Activated CD8-positive, alpha-beta T cell treated with anti-CD3 and anti-CD28 coated beads, Interleukin-2, amount 10 ng/mL, durations not matched to agents 7 days and 5 days (primary cell): ENCODE results near the gene ADAT1. TPM values are rescaled to one million over a fixed set of nuclear protein-coding genes. Genes with fewer than 3 reads are reported as not detected.

Source experiments
- ATAC-seq: fragments of 150-1000 bp; cut with Tn5 transposase; one replicate; pipeline ENCODE4 v1.10.0; 2021; ENCODE audit warnings: moderate library complexity
- CTCF ChIA-PET: fragments of 350-600 bp; sonication (Branson Sonifier 250); formaldehyde crosslinking; loops from one replicate; lab custom pipeline; 2021; ENCODE audit warnings: antibody characterized with exemption; lab: Charles Lee
- POLR2A ChIA-PET: fragments of 350-600 bp; sonication (Branson Sonifier 250); formaldehyde crosslinking; loops from one replicate; lab custom pipeline; 2021; ENCODE audit warnings: antibody characterized with exemption; lab: Charles Lee
- DNase-seq: peaks from one replicate; pipeline ENCODE4 v3.0.0-alpha.2; 2020
- H3K27ac Mint-ChIP-seq: one replicate; pipeline ENCODE4 v1.8.0; 2021; ENCODE audit warnings: mild to moderate bottlenecking, mixed read lengths
- H3K27me3 Mint-ChIP-seq: one replicate; pipeline ENCODE4 v1.8.0; 2021; ENCODE audit warnings: low read depth, mixed read lengths
- H3K36me3 Mint-ChIP-seq: one replicate; pipeline ENCODE4 v1.8.0; 2021; ENCODE audit warnings: low read depth, mixed read lengths
- H3K4me1 Mint-ChIP-seq: one replicate; pipeline ENCODE4 v1.8.0; 2021; ENCODE audit warnings: low read depth, mixed read lengths
- H3K4me3 Mint-ChIP-seq: one replicate; pipeline ENCODE4 v1.8.0; 2021; ENCODE audit warnings: mild to moderate bottlenecking, mixed read lengths
- H3K9me3 Mint-ChIP-seq: one replicate; pipeline ENCODE4 v1.8.0; 2022; ENCODE audit warnings: mixed read lengths; ENCODE audit not compliant: insufficient read depth
- total RNA-seq, 2 experiments: library from RNA; stranded (reverse); gene quantifications; one replicate each; pipeline ENCODE4 v1.2.3, GENCODE V29; 2021

Gene ADAT1
- total RNA-seq, 2 experiments from 2014 or later: 51.8 to 51.9 TPM

DNA sequence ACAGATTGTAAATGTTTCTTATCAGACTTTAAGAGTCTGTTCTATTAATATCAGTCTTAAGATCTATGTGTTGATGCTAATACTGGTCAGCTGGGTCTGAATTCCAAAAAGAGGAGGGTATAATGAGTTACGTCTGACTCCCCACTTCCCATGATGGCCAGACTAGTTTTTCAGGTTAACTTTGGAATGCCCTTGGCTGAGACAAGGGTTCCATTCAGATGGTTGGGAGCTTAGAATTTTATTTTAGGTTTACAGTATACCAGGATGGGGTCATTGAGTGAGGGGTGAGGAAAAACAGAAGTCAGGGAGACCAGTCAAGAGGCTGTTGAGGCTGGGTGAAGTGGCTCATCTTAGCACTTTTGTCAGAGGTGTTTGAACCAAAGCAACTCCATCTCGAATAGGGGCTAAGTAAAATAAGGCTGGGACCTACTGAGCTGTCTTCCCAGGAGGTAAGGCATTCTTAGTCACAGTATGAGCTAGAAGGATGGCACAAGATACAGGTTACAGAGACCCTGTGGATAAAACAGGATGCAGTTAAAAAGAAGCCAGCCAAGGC lies 64.2 kb downstream of the ADAT1 start:
- Mint-ChIP-seq H3K27me3 (peaks cover 25% of the 10 kb centered on the region), H3K4me1 (peaks cover 9% of the 10 kb centered on the region), H3K36me3 (no peaks in the 10 kb centered on the region), H3K4me3 (no peak overlapping the region), H3K27ac (no peak overlapping the region), H3K9me3 (no peaks in the 10 kb centered on the region)
- DNase-seq (no peak), ATAC-seq (no peak)
- CTCF ChIA-PET: interaction anchor here (1.1 kb wide), 1 partner anchor 90 kb away, joined by 3 read pairs; no protein-coding TSS in a partner anchor
- POLR2A ChIA-PET: interaction anchor here (2.6 kb wide), 1 partner anchor 89 kb away, joined by 11 read pairs; the partner anchor contains the start of genes KARS1 and TERF2IP

DNA sequence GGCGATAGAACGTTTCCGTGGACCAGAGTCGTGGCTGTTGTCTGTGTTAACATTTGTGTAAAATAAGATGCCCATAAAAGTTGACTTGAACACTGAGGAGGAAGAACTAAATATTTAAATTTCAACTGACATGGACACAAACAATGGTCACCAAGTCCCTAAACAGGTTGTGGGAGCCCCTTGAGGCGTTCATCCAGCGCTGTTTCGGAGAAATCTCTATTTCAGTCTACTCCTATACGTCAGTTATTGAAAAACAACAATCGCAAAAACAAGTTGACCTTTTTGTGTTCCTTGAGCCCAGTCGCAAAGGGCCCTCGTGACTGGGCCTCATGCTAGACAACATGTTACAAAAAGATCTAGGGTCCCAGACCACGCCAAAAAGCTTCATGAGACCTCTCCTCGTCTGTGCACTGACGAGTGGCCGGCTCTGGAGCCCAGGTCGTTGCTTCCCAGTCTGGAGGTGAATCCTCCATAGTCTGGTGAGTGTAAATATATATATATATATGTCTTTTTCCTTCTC lies 66.6 kb downstream of the ADAT1 start:
- ChIA-PET CTCF (interaction anchor here (0.7 to 1.4 kb wide), 10 partner anchors 9 to 207 kb away, joined by 3 to 7 read pairs (median 4); partner anchors contain the start of genes ADAT1, GABARAPL2, KARS1 and TERF2IP), POLR2A (interaction anchor here (1.3 to 3.1 kb wide), 3 partner anchors 10 to 91 kb away, joined by 5 to 18 read pairs (median 8); partner anchors contain the start of genes ADAT1, GABARAPL2, KARS1 and TERF2IP)
- Mint-ChIP-seq H3K27ac (peak overlapping the region; percentile 73), H3K36me3 (no peaks in the 10 kb centered on the region), H3K27me3 (peaks cover 19% of the 10 kb centered on the region), H3K9me3 (no peaks in the 10 kb centered on the region), H3K4me3 (peak overlapping the region; percentile 84), H3K4me1 (peaks cover 9% of the 10 kb centered on the region)
- no peak for DNase-seq
- no peak for ATAC-seq

DNA sequence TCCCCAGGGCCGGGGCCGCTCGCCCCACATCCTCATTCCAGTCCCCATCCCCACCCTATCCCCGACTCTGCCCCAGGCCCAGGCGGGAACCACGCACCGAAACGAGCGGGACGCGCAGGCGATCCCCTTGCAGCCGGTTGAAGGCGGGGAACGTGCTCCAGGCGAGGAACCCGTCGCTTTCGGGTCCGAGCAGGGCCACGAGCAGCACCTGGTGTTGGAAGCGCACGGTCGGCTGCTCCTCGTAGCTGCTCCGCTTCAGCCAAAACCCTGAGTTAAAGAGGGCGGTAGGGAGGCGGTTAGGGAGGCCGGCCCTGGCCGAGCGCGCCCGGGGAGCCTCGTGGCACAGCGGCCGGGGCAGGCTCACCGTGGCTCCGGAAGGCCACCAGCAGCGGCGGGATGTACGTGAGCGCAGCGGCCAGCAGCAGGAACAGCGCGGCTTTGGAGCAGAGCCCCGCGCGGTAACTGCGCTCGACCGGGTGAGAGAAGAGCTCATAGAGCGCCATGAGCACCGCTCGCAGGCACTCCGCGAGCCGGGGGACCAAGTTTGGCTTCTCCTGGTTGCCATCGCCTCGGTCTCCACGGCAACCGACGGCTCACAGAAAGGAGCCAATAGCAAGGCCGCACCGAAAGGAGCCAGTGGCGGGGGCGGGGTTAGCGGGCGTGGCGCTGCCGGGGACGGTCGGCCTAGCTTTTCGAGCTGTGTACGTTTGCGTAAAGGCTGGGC lies 67.2 kb downstream of the ADAT1 start, which contains the start of gene TMEM231:
Gene TMEM231 (minus strand): TSS at position 546 of the 724 bp plus-strand sequence. CDS start 43 bp downstream, at position 503.
- ChIA-PET CTCF (interaction anchor here (0.7 to 1.4 kb wide), 9 partner anchors 9 to 208 kb away, joined by 3 to 7 read pairs (median 4); partner anchors contain the start of genes ADAT1, GABARAPL2, KARS1 and TERF2IP), POLR2A (interaction anchor here (1.3 to 3.1 kb wide), 3 partner anchors 10 to 92 kb away, joined by 5 to 18 read pairs (median 8); partner anchors contain the start of genes ADAT1, GABARAPL2, KARS1 and TERF2IP)
- ATAC-seq: peak; percentile 96
- H3K36me3 Mint-ChIP-seq: no peaks in the 10 kb centered on the region
- DNase-seq: peak; percentile 98
- H3K27ac Mint-ChIP-seq: peak within 1 kb of the TSS; percentile 73
- H3K27me3 Mint-ChIP-seq: peaks cover 19% of the 10 kb centered on the region
- H3K4me3 Mint-ChIP-seq: peak within 1 kb of the TSS; percentile 84
- H3K4me1 Mint-ChIP-seq: peaks cover 9% of the 10 kb centered on the region
- H3K9me3 Mint-ChIP-seq: no peaks in the 10 kb centered on the region

DNA sequence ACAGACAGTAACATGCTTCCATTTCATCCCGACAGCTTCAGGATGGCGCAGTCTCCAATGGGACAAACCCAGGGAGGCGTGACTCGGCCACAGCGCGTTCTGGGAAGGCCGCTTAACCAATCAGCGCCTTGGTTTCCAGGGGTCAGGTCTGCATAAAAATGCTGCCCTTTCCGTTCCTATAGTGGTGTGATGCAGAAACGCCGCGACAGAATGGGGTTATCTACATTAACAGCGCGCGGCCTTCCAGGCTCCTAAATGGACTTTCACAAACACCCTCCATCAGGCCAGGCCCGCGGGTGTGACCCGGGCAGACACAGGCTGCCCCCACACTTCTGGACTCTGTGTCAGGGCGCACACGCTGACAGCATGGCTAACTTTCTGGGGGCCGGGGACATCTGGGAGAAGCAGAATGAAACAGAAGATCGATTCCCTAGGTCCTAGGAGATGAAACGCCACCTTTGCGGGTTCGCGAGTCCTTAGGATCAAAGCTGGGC lies 67.8 kb downstream of the ADAT1 start:
- no peaks in the 10 kb centered on the region for H3K36me3 Mint-ChIP-seq
- ATAC-seq: no peak
- peak overlapping the region; percentile 69 for H3K27ac Mint-ChIP-seq
- peaks cover 12% of the 10 kb centered on the region for H3K4me1 Mint-ChIP-seq
- peak; percentile 38 for DNase-seq
- H3K27me3 Mint-ChIP-seq: peaks cover 19% of the 10 kb centered on the region
- CTCF ChIA-PET: interaction anchor here (0.9 to 1.4 kb wide), 7 partner anchors 10 to 209 kb away, joined by 3 to 7 read pairs (median 5); partner anchors contain the start of genes GABARAPL2, KARS1, TERF2IP and TMEM170A
- POLR2A ChIA-PET: interaction anchor here (1.3 to 3.1 kb wide), 3 partner anchors 11 to 92 kb away, joined by 5 to 18 read pairs (median 8); partner anchors contain the start of genes ADAT1, GABARAPL2, KARS1 and TERF2IP
- peak overlapping the region; percentile 84 for H3K4me3 Mint-ChIP-seq
- no peaks in the 10 kb centered on the region for H3K9me3 Mint-ChIP-seq

DNA sequence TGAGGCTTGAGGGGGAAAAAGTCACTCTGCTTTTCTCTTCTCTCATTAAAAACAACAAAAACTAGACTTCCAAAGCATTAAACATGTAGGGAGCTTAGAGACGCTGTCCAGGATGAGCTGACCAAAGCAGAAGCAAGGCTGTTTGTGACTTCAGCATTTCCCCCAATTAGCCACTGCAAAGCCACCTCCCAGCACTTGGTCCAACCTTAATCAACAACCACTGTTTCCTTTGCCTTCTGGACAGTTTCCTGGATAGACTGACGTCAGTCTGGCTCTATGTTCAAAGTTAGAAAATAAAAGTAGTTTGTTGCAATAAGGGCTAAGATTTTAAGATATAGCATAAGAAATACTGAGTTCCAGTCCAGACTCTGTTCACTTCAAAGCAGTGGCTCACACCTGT lies 70.1 kb downstream of the ADAT1 start:
- no peaks in the 10 kb centered on the region for H3K36me3 Mint-ChIP-seq
- ChIA-PET CTCF (interaction anchor here (2.7 kb wide), 1 partner anchor 36 kb away, joined by 13 read pairs; no protein-coding TSS in a partner anchor), POLR2A (interaction anchor here (0.6 kb wide), 1 partner anchor 129 kb away, joined by 3 read pairs; no protein-coding TSS in a partner anchor)
- DNase-seq (no peak), ATAC-seq (no peak)
- peaks cover 9% of the 10 kb centered on the region for H3K27me3 Mint-ChIP-seq
- peaks cover 19% of the 10 kb centered on the region for H3K4me1 Mint-ChIP-seq
- no peaks in the 10 kb centered on the region for H3K9me3 Mint-ChIP-seq
- no peak overlapping the region for H3K27ac Mint-ChIP-seq
- no peak overlapping the region for H3K4me3 Mint-ChIP-seq

DNA sequence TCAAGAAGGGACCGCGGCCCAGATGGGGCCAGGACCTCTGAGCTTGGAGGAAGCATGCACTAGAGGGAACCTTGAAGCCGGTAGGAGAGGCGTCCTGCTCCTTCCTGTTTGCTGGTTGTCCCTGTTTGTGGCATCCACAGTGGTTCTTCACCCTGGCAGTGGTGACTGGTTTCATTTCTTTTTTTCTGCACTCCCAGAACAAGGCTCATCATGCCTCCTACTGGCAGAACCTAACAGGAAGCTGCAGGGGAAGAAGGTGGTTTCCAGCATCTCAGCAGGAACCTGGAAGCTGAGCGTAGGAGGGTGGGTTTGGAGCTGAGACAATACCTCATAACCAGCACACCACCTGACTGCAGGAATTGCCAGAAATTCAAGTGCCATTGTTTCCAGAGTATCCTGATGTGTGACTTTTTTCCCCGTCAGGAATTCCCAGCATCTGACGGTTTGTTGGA lies 72.8 kb downstream of the ADAT1 start:
- DNase-seq: peak; percentile 48
- no peaks in the 10 kb centered on the region for H3K36me3 Mint-ChIP-seq
- ATAC-seq: peak; percentile 76
- H3K27ac Mint-ChIP-seq: no peak overlapping the region
- H3K9me3 Mint-ChIP-seq: no peaks in the 10 kb centered on the region
- peaks cover 11% of the 10 kb centered on the region for H3K4me1 Mint-ChIP-seq
- CTCF ChIA-PET: interaction anchor here (0.8 to 2.2 kb wide), 18 partner anchors 9 to 117 kb away, joined by 3 to 10 read pairs (median 4); partner anchors contain the start of genes ADAT1, CFDP1, KARS1 and TERF2IP
- H3K4me3 Mint-ChIP-seq: no peak overlapping the region
- H3K27me3 Mint-ChIP-seq: peaks cover 9% of the 10 kb centered on the region
- POLR2A ChIA-PET: interaction anchor here (1.0 kb wide), 1 partner anchor 98 kb away, joined by 3 read pairs; no protein-coding TSS in a partner anchor

Other genes starting within 250 kb of the ADAT1 start
- gene CFDP1, start 189.8 kb downstream of the ADAT1 start, total RNA-seq: 10 to 100 TPM; 38.9 to 41.6 TPM
- gene TMEM170A, start 158.6 kb downstream of the ADAT1 start, total RNA-seq: 10 to 100 TPM; 30.2 to 31.1 TPM
- not detected for gene CHST6, start 127.8 kb downstream of the ADAT1 start, total RNA-seq
- not detected for gene CHST5, start 87.2 kb downstream of the ADAT1 start, total RNA-seq
- 1 to 10 TPM; 2.1 to 2.3 TPM for gene TMEM231, start 67.0 kb downstream of the ADAT1 start, total RNA-seq
- 10 to 100 TPM; 57.3 to 59.6 TPM for gene GABARAPL2, start 56.9 kb downstream of the ADAT1 start, total RNA-seq
- gene KARS1, start 24.4 kb upstream of the ADAT1 start, total RNA-seq: 100 to 1,000 TPM; 208 TPM
- gene TERF2IP, start 24.5 kb upstream of the ADAT1 start, total RNA-seq: 10 to 100 TPM; 61.4 to 63.2 TPM
- not detected for gene CPHXL2, start 53.7 kb upstream of the ADAT1 start, total RNA-seq
- not detected for gene DUXB, start 78.2 kb upstream of the ADAT1 start, total RNA-seq
- gene CPHXL, start 103.2 kb upstream of the ADAT1 start, total RNA-seq: not detected